HUES64 (cell line): ENCODE data around the gene KRT14.

Experiments
- H3K27ac ChIP-seq: 2 replicates; pipeline ENCODE4 v1.7.0; 2013; ENCODE audit warnings: low read depth, low read length, inconsistent platforms
- H3K27me3 ChIP-seq: 2 replicates; pipeline ENCODE4 v1.6.1; 2013; ENCODE audit warnings: mild to moderate bottlenecking, low read length; ENCODE audit not compliant: insufficient read depth
- H3K36me3 ChIP-seq: 2 replicates; pipeline ENCODE4 v1.6.1; 2013; ENCODE audit warnings: mild to moderate bottlenecking, low read length; ENCODE audit not compliant: insufficient read depth
- H3K4me1 ChIP-seq: 2 replicates; pipeline ENCODE4 v1.6.1; 2013; ENCODE audit warnings: mild to moderate bottlenecking, low read length, moderate library complexity; ENCODE audit not compliant: insufficient read depth
- H3K4me3 ChIP-seq: 2 replicates; pipeline ENCODE4 v1.5.1; 2013; ENCODE audit warnings: mild to moderate bottlenecking, low read length, moderate library complexity
- H3K9ac ChIP-seq: 2 replicates; pipeline ENCODE4 v1.6.1; 2013; ENCODE audit warnings: mild to moderate bottlenecking, low read depth, low read length
- H3K9me3 ChIP-seq: 2 replicates; pipeline ENCODE4 v1.6.1; 2013; ENCODE audit warnings: low read depth, low read length; ENCODE audit not compliant: insufficient read depth
- whole genome bisulfite sequencing: fragments of 150-250, 120-280 bp; methylation state at CpG from one replicate; pipeline ENCODE4 v1.1.7; 2013; ENCODE audit warnings: missing lambda C conversion rate; 5-methylcytosine and 5-hydroxymethylcytosine counted together

Gene KRT14

GRCh38 chr17:41539979-41540701 lies 46.6 kb downstream of the KRT14 start:
- no peaks in the 10 kb centered on the region for H3K27me3 ChIP-seq
- H3K27ac ChIP-seq = peak overlapping the region; percentile 3; the same call in 1 of the 2 replicates
- WGBS = 57% methylated on average over 7 of the region's 7 CpGs
- H3K9ac ChIP-seq = no peak overlapping the region
- no peaks in the 10 kb centered on the region for H3K9me3 ChIP-seq
- peaks cover 20% of the 10 kb centered on the region; the same call in 1 of the 2 replicates for H3K4me1 ChIP-seq
- no peak overlapping the region for H3K4me3 ChIP-seq
- H3K36me3 ChIP-seq = no peaks in the 10 kb centered on the region

GRCh38 chr17:41539071-41539492 lies 47.6 kb downstream of the KRT14 start:
- peaks cover 11% of the 10 kb centered on the region; the same call in 1 of the 2 replicates for H3K4me1 ChIP-seq
- WGBS = 69% methylated on average over 5 of the region's 5 CpGs
- H3K27me3 ChIP-seq = no peaks in the 10 kb centered on the region
- H3K9ac ChIP-seq = no peak overlapping the region
- H3K4me3 ChIP-seq = no peak overlapping the region
- H3K9me3 ChIP-seq = no peaks in the 10 kb centered on the region
- H3K27ac ChIP-seq = no peak overlapping the region; the same call in 1 of the 2 replicates
- H3K36me3 ChIP-seq = no peaks in the 10 kb centered on the region

GRCh38 chr17:41538565-41538991 lies 48.1 kb downstream of the KRT14 start:
- Histone ChIP-seq H3K4me3 (no peak overlapping the region), H3K27ac (no peak overlapping the region; the same call in 1 of the 2 replicates), H3K9ac (no peak overlapping the region), H3K9me3 (no peaks in the 10 kb centered on the region), H3K4me1 (peaks cover 11% of the 10 kb centered on the region; the same call in 1 of the 2 replicates), H3K36me3 (no peaks in the 10 kb centered on the region), H3K27me3 (no peaks in the 10 kb centered on the region)
- WGBS = 74% methylated on average over 5 of the region's 5 CpGs

- Histone ChIP-seq H3K27ac (no peak overlapping the region), H3K4me3 (no peak overlapping the region), H3K9ac (no peak overlapping the region), H3K9me3 (no peaks in the 10 kb centered on the region), H3K27me3 (no peaks in the 10 kb centered on the region), H3K36me3 (no peaks in the 10 kb centered on the region), H3K4me1 (peaks cover 11% of the 10 kb centered on the region; the same call in 1 of the 2 replicates)
- 90% methylated on average over 7 of the region's 9 CpGs for whole genome bisulfite sequencing
Observed at GRCh38 chr17:41537990-41538389, 48.7 kb downstream of the KRT14 start.

- Histone ChIP-seq H3K9ac (no peak overlapping the region), H3K27ac (no peak overlapping the region), H3K4me3 (no peak overlapping the region), H3K36me3 (no peaks in the 10 kb centered on the region), H3K4me1 (peaks cover 11% of the 10 kb centered on the region; the same call in 1 of the 2 replicates), H3K9me3 (no peaks in the 10 kb centered on the region), H3K27me3 (no peaks in the 10 kb centered on the region)
- WGBS = 81% methylated on average over 7 of the region's 7 CpGs
Observed at GRCh38 chr17:41537614-41537954, 49.1 kb downstream of the KRT14 start.

GRCh38 chr17:41536741-41537613 lies 49.7 kb downstream of the KRT14 start:
- peaks cover 11% of the 10 kb centered on the region; the same call in 1 of the 2 replicates for H3K4me1 ChIP-seq
- H3K27me3 ChIP-seq = no peaks in the 10 kb centered on the region
- WGBS = 91% methylated on average over 7 of the region's 7 CpGs
- no peaks in the 10 kb centered on the region for H3K36me3 ChIP-seq
- H3K9me3 ChIP-seq = no peaks in the 10 kb centered on the region
- no peak overlapping the region for H3K9ac ChIP-seq
- no peak overlapping the region for H3K4me3 ChIP-seq
- H3K27ac ChIP-seq = no peak overlapping the region

- Histone ChIP-seq H3K9ac (no peak overlapping the region), H3K9me3 (no peaks in the 10 kb centered on the region), H3K27me3 (no peaks in the 10 kb centered on the region), H3K36me3 (no peaks in the 10 kb centered on the region), H3K4me3 (no peak overlapping the region), H3K27ac (no peak overlapping the region), H3K4me1 (peaks cover 11% of the 10 kb centered on the region; the same call in 1 of the 2 replicates)
- 73% methylated on average over 15 of the region's 15 CpGs for WGBS
Observed at GRCh38 chr17:41535764-41536481, 50.8 kb downstream of the KRT14 start.

GRCh38 chr17:41534899-41535546 lies 51.7 kb downstream of the KRT14 start:
- Histone ChIP-seq H3K9ac (no peak overlapping the region), H3K9me3 (no peaks in the 10 kb centered on the region), H3K4me3 (no peak overlapping the region), H3K27me3 (no peaks in the 10 kb centered on the region), H3K27ac (no peak overlapping the region), H3K36me3 (no peaks in the 10 kb centered on the region), H3K4me1 (peaks cover 11% of the 10 kb centered on the region; the same call in 1 of the 2 replicates)
- 79% methylated on average over 7 of the region's 7 CpGs for WGBS

GRCh38 chr17:41533613-41534012 lies 53.1 kb downstream of the KRT14 start:
- no peak overlapping the region for H3K9ac ChIP-seq
- no peaks in the 10 kb centered on the region for H3K36me3 ChIP-seq
- WGBS = 98% methylated on average over 4 of the region's 7 CpGs
- H3K4me1 ChIP-seq = peaks cover 10% of the 10 kb centered on the region
- no peak overlapping the region for H3K4me3 ChIP-seq
- no peaks in the 10 kb centered on the region for H3K27me3 ChIP-seq
- H3K9me3 ChIP-seq = no peaks in the 10 kb centered on the region
- no peak overlapping the region for H3K27ac ChIP-seq

GRCh38 chr17:41532947-41533570 lies 53.6 kb downstream of the KRT14 start:
- Histone ChIP-seq H3K4me1 (peaks cover 9% of the 10 kb centered on the region), H3K27ac (no peak overlapping the region), H3K9me3 (no peaks in the 10 kb centered on the region), H3K27me3 (no peaks in the 10 kb centered on the region), H3K9ac (no peak overlapping the region), H3K36me3 (no peaks in the 10 kb centered on the region), H3K4me3 (no peak overlapping the region)
- WGBS = 88% methylated on average over 7 of the region's 9 CpGs
